Measurements from ENCODE around the gene GRIA2.

Gene GRIA2

DNA sequence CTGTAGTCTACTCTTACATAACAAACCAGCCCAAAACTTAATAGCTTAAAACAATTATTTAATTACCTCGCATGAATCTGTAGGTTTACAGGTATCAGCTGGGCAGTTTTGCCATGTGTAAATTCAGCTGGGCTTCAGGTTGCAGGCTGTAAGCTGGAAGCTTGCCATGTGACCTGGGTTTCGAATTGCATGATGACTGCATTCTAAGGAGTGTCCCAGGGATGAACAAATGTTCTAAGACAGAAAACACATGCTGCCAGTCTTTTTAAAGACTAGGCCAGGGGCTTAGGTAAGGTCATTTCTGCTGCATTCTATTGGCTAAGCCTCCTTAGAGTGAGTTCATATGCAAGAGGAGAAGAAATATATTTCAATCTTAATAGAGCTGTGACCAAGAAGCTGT lies 44.8 kb downstream of the GRIA2 start:
- peak; percentile 61 for DNase-seq

DNA sequence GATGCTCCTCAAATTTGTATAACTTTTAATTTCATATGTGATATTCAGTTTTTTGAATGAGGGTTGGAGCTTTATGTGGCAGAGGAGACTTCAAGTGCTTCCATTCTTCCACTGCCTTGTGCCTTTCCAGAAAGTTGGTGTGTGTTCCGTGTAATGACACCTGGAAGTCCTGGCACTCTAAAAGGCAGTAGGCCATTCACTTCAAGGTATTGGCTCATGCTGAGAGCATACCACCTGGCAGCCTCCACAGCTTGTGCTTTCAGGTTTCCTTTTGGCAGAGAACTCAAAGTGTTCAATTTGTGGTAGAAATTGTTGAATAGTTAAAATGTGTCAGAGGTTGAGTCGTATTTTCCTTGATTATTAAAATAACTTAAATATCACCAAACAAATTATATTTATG lies 49.6 kb downstream of the GRIA2 start:
- DNase-seq: no peak

DNA sequence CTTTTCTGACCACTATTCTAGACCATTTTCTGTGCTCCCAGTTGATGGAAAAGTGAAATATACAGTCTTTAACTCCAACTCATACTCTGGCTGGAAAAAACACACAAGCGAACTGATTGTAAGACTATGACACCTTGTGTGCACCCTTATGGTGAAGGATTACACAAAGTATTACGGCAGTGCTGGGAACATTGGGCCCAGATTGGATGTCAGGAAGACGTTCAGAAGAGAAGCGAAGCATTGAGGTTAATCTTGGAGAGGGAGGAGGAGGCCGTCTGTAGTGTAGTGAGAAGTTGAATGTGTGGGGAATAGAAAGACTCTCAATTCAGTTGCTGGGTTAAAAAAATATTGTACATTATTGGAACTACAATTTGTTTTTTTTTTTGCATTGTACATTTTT lies 50.0 kb downstream of the GRIA2 start:
- no peak for DNase-seq

DNA sequence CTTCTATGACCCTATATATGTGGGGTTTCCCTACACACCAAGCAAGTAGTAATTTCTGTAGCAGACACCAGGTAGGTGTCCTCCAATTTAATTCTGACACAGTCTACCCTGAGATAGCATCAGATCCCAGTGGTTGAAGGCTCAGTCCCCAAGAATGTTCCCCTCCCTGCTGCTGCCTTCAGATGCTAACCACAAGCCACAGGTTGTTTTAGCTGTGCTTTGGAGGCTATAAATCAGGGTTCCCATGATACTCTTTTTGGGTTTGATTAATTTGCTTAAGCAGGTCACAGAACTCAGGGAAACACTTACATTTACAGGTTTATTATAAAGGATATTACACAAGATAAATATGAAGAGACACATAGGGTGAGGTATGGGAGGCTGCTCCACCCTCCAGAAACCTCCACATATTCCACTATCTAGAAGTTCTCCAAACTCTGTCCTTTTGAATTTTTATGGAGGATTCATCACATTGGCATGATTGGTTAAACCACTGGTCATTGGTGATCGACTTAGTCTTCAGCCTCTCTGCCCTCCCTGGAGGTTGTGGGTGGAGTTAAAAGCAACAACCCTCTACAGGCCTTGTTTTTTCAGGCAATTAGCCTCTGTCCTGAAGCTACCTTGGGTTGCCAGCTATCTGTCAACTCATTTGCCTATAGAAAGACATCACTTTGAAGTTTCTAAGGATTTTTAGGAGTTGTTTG lies 50.8 kb downstream of the GRIA2 start:
- DNase-seq: peak; percentile 62

DNA sequence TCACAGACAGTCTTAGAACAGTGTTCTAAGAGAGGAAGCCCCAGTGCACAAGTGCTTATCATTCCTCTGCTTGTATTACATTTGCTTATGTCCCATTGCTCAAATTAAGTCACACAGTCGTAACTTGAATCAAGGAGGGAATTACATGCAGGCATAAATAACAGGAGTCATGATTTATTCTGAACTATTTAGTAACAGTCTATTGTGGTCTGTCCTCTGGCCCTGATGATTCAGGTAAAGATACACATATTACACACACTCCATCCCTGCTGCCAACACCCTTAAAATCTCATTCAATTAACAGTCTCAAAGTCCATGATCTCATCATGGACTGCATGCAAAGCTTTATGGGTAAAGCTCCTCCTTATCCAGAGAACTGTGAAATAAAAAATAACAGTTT lies 60.1 kb downstream of the GRIA2 start:
- DNase-seq: no peak

DNA sequence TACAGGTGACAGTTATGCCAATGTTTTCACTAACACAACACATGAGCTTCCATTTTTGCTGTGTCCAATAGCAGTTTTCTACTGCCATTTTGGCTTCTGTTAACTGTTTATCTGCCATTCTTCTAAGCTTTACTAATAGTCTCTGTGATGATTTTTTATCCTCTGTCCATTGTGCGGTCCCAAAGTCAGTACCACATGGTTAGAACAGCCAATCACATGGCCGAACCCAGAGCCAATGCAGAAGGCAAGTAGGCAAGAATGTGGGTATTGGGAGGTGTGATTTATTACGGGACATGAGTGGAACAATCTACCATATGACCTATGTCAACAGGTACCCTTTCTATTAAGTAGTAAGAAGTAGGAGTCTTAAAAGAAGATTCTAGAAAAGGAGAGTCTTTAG lies 61.5 kb downstream of the GRIA2 start:
- DNase-seq: no peak

DNA sequence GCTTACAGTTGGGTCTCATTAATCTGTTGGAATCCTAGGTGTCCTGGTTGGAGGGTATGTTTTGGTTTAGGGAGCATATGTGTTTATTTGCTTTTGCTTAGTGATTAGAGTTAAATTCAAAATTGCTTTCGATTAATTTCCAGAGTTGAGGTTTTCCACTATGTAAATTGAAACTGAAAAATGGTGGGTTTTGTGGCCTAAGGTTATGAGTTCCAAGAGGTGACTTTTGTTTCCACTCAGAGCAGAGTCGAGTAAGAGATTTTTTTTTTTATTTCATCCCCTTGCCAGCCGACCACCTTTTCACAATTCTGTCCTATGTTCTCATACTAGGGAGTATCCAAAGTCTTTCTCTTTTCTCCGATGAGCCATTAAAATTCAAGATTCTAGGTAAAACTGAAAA lies 66.9 kb downstream of the GRIA2 start:
- DNase-seq: no peak

DNA sequence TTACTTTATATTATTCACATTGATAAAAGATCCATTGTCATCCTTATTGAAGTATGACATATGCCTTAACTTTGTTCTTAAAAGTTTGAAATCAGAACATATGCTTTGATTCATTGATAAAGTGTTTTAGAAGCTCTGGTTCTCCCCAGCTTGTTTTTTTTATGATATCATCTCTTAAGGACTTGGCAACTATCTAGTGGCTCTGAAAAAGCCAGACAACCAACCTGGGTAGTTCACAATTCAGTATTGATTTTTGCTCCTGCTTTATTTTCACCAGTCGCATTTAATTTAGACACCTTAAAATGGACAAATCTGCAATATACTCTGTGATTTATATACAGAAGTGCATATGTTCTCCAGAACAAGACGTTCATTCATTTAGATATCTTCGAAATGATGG lies 70.1 kb downstream of the GRIA2 start:
- DNase-seq: no peak

DNA sequence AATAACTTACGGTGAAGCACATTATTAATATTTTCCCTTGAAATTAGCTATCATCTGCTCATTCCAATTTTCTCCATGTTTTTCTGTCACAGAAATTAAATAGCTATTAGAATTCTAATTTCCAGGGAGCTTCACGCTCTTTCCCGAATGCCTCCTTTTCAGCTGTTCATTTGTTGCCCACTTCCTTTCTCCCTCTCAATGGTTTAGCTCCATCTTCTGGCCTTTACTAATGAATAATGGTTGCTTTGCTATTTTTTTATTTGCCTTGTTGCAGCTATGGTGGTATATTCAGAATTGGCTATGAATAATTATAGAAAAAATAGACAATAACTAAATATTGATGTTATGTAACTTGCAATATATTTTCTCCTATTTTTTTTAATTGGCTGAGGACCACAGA lies 70.5 kb downstream of the GRIA2 start:
- no peak for DNase-seq

DNA sequence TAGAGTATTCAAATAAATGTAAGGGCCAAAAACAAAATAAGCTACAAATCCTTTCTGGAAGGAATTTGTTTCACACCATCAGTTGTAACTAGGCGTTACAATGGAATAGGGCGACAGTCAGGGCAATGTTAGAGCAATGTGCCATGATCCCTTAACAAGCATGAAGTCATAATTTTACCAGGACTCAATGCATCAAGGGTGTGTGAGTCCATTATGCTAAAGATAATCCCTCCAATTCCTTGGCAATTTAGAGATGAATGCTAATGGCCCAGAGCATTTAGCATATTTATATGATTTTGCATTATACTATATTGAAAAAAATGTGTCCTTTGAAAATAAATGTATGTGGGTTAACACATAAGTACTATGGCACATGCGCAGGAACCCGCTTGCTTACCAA lies 73.1 kb downstream of the GRIA2 start:
- DNase-seq: no peak

DNA sequence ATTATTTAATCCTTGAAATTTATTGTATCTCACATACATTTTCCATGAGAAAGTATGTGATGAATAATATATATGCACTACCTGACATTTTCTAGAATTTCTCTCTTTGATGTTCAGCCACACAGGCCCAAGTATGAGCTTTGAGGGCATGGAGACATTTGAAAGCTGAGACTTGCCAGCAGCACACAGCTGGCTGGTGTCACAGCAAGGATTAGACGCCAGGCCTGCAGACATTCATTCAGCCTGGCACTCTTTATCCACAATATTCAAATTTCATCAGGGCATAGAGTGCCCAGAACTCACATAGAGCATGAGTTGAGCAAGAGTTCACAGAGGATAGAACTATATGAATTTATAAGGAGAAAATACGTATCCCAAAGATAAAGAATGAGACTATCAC lies 74.0 kb downstream of the GRIA2 start:
- no peak for DNase-seq

DNA sequence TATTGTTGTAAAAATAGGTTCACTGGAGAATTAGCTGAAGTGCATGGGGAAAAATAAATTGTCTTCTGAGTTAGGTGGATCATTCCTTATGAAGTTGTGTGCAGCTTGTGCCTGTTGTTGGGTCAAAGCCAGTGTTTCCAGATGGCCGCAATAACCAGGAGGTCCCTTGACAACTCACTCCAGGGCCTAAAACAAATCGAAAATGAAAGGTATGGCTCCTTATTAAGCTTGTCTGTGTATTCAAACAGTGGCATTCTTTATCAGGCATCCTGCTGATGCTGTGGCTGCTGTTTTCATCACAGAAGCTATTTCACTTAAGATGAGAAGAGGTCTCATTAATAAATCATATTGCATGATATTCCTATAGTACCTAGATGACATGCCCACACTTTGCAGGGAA lies 80.2 kb downstream of the GRIA2 start:
- no peak for DNase-seq

DNA sequence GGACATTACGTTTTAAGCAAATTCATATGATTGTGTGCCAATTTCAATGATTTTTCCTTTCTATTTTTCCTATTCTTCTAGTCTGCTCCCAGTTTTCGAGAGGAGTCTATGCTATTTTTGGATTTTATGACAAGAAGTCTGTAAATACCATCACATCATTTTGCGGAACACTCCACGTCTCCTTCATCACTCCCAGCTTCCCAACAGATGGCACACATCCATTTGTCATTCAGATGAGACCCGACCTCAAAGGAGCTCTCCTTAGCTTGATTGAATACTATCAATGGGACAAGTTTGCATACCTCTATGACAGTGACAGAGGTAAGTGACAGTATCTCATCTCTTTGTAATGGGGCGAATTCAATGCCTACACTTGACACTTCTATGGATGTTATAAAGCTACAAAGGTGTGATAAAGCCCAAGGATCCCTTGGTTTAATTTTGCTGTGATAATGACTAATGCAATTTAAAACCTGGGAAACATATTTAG lies 83.0 kb downstream of the GRIA2 start:
- DNase-seq: no peak

DNA sequence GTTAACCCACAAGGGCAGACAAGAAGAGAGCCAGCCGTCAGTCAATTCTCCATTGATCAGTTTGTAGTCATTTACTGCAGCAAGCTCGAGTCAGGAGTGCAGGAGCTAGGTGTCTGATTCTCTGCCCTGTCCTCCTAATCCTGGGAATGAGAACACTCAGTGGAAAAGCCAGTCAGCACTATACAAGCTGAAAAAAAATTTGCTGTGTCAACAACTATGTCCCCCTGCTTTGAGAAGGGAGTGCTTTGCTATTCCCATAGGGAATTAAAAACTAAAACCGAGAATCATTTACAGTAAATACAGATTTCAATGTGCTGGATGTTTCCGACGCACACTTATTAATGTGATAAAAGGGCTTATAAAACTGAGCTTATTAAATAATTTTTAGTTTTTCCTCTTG lies 84.2 kb downstream of the GRIA2 start:
- no peak for DNase-seq

DNA sequence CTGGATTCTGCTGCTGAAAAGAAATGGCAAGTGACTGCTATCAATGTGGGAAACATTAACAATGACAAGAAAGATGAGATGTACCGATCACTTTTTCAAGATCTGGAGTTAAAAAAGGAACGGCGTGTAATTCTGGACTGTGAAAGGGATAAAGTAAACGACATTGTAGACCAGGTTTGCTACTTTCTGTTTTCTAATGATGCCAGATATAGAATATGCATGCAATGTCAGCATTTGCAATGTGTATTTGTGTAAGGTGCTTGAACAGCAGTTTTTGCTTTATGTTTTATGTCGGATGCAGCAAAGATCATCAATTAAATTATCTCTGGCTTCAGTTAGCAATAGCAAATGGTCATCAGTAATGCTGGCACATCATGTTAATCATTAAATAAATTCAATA lies 92.2 kb downstream of the GRIA2 start:
- DNase-seq: no peak

DNA sequence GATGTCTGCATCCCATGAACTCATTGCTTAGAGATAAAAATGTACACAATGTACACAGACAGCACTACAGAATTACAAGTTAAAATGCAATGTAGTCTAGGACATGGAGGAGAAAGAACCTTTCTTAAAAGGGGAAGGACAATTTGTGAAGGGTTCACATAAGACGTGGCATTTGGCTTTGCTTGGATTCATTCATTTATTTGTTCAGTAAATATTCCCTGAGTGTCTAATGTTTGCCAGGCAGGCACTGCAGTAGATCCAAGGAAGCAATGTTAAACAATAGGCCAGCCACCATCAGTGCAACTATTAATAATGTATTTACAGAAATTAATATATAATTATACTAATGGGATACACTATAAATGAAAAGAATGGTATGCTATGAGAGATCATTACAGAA lies 94.4 kb downstream of the GRIA2 start:
- no peak for DNase-seq

DNA sequence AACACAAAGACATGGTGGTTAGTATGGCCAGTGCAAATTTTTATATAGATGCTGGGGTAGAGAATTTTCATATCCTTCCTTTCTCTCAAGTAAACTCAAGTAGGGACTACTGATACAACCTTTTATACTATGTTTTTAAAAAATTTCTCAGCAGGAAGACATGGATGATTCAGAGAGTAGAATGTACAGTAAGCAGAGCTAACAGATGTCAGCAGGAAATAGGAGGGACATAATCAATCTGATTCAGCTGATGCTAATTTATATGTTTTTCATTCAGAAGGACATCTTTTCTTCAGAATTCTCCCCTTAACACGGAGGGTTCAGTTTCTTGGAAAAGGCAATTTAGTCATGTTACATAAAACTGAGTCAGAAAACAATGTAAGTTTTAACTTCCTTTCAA lies 95.4 kb downstream of the GRIA2 start:
- no peak for DNase-seq

DNA sequence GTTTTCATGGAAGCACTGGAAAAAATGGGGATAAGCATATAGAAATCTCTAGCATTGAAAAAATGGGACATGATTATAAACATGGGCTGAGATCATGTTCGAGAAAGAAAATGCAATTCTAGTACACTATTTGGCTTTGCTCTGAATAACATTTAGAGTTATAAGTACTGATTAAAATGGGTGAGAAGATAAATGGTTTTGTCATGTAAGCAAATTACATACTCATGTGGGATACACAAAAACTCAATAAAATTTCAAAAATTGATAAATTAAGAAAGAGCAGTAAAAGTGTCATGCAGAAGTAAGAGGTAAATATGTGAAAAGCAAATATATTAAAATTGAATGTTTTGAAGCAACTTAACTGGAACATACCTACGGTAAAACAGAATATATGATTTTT lies 99.6 kb downstream of the GRIA2 start:
- no peak for DNase-seq

DNA sequence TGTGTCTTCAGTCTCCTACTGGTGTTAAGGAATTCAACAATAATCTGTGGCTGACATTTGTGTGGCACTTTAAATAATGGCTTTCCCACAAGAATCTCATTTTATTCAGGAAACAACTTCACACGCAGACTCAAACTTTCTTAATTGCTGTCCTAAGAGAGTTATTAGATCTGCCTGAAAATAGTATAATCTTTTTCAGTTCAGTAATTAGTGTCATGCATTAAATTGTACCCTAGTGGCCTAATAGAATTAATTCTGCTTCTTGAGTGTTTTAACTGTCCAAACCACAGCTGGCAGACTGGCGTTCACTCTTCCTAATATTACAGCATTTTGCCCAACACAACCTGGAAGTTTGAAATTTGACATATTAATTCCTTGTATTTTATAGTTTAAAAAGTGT lies 107.1 kb downstream of the GRIA2 start:
- DNase-seq: no peak

DNA sequence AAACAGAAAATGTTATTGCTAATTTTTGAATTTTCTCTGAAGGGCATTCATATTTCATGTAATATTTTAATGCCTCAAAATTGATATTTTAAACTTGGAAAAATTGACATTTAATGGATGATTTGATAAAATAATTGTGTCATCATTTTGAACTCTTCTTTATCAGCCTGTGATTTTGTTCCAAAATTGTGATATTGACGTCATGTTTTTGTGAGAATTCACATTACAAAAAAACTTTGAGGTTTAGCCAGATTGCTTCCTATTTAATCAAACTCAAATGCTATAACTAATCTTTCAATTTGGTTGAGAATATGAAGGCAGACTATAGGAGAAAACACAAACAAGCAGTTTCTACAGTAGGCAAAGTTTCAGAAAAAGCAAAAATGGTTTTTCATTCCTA lies 137.4 kb downstream of the GRIA2 start:
- DNase-seq: no peak

DNA sequence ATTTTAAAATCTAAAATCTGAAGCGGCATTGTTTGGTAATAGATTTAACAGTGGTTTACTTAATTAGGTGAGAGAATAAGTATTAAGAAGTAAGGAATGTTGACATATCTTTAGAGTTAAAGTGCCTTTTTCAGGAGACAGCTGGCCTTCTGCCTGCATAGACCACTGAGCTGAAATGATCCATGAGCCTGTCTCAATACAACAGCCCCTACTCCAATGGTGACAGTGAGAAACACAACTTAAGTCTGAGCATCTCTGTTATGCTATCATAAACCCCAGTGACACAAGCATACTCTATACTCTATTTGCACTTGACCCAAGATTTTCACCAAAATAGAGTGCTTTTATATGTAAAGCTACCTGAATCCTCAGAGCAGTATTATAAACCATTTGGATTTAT lies 137.9 kb downstream of the GRIA2 start:
- no peak for DNase-seq

DNA sequence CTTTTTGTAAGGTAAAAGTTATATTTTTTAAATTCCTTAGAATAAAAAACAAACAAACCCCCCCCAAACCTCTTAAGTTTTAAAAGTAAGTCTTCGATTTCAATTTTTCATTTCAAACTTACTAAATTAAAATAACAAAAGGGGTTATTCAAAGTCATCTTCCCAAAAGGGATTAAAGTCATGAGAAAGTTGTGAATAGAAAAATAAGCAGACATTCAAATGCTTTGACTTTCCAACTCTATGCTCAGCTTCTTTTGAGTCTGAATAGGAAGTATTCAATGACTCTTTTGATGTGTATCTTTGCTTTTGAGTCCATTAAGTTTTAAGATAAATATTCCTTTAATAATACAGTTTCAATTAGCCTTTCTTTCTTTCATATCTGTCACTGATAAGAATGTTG lies 138.3 kb downstream of the GRIA2 start:
- no peak for DNase-seq

DNA sequence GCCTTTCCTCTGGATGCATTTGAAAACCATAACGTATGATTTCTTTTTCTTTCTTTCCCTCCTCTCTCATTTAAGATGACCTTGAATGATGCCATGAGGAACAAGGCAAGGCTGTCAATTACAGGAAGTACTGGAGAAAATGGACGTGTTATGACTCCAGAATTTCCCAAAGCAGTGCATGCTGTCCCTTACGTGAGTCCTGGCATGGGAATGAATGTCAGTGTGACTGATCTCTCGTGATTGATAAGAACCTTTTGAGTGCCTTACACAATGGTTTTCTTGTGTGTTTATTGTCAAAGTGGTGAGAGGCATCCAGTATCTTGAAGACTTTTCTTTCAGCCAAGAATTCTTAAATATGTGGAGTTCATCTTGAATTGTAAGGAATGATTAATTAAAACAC lies 142.8 kb downstream of the GRIA2 start:
- no peak for DNase-seq

DNA sequence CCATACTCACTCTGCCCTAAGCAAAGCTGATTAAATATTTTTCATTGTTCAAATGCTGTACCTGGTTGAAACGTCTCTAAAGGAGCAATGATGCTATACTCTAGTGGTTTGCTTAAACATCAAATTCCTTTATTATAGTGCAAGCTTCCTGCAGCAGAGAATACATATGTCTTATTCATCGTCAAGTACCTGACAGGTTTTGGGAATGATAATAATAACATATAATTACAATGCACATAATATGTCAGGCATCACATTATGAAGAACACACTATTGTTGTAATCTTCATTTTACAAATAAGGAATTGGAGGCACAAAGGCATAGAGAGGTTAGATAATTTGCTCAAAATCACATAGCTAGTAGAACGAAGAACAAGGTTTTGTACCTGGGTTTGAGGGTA lies 151.6 kb downstream of the GRIA2 start:
- no peak for DNase-seq

DNA sequence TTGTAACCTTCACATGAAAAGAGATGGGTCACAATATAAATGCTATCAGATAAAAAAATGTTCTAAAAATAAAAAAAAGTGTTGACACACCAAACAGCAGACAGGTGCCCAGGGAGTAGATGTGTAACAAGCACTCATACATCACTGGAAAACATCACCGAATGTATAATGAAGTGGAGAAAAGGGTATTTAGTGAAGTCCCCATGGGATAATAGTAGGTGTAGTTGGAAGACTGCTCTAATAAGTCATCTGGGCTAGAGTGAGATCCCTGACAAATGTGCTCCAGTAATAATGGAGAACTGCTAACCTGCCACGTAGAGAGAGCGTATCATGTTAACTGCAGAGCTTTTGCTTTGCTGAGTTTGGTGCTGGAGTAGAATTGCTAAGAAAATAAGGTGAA lies 152.0 kb downstream of the GRIA2 start:
- no peak for DNase-seq

DNA sequence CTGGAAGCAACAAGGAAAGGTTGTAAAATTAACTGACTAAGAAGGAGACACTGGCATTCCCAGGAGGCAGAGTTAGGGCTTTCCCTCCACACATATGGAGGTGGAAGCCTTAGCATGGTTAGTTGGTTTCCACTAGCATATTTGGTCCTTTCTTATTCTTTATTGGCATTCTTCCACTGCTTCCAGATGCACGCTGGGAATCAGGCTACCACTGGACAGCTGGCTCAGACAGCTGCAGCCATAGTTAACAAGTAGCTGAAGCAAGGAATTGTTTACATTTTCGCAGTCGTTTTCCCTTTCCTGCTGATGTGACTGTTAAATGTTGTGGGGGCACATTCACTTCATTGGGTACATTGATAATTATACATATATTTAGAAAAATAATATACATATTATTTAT lies 169.2 kb downstream of the GRIA2 start:
- no peak for DNase-seq
